NCI-H187 (cell line): ENCODE measurements around the gene ZNF813.
A peak's percentile ranks its signal among the peaks of the same experiment; 100 is the strongest.
"Not testable (repeated sequence)": the region's sequence is repeated elsewhere in the genome, so short reads cannot be mapped to it uniquely, and the experiment has no call there.

Experiments
- DNase-seq, 2 experiments: peaks; one replicate each; lab custom pipeline; 2025; lab: John Stamatoyannopoulos, UW

Gene ZNF813

DNA sequence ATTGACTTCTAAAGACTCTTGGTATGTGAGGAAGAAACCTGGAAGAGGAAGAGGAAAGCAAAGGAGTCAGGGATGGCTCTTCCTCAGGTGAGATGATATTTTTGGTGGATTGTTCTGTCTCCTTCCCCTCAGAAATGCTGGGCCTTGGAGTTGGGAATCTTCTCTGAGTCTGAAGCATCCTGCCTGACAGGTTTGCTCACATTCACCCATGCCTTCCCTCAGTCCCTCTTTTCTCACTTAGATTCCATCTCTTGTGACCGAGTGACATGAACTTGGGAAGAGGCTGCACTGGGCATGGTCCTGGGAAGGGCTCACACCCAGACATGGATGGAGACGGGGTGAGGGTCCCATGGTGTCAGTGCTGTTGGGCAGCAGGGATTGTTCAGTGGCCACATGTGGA, 16.2 kb downstream of the ZNF813 start:
- DNase-seq: not testable (repeated sequence)

DNA sequence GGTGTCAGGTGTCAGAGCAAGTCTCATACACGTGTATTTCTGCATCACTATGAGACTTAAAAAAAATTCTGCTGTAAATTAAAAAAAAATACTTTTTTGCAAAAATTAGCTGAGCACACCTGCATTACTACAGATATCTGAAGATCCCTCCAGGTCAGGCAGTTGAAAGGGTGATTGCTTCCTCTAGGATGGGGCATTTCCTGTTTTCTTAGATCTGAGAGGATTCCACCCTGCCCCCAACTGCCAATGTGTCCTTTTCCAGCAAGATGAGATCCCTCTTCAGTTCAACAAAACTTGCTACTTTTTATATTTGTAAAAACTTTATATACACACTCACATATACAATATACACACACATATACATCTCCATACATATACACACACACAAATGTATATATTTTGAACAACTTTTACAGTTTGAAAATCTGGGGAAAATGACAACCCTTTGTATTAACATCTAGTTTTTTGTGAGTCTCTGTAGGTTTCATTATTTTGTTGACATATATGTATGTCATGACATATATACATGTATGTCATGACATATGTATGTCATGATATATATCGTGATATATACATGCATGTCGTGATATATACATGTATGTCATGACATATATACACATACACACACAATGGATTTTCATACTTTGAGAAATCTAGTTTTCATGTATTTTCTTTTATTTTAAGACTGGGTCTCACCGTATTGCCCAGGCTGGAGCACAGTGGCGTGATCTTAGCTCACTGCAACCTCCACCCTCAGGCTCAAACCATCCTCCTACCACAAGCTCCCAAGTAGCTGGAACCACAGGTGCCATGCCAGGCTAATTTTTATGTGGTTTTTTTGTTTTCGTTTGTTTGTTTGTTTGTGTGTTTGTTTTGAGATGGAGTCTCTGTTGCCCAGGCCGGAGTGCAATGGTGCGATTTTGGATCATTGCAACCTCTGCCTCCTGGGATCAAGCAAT, 17.8 kb downstream of the ZNF813 start:
- no peak for DNase-seq

DNA sequence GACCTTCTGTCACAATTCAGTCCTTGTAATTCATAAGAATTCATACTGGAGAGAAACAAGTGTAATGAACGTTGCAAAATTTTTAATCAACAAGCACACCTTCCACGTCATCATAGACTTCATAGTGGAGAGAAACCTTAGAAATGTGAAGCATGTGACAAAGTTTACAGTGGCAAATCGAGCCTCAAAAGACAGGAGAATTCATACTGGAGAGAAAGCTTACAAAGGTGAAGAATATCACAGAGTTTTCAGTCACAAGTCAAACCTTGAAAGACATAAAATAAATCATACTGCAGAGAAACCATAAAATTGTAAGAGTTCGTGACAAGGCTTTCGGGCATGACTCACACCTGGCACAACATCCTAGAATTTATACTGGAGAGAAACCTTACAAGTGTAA, 24.6 kb downstream of the ZNF813 start:
- no peak for DNase-seq

DNA sequence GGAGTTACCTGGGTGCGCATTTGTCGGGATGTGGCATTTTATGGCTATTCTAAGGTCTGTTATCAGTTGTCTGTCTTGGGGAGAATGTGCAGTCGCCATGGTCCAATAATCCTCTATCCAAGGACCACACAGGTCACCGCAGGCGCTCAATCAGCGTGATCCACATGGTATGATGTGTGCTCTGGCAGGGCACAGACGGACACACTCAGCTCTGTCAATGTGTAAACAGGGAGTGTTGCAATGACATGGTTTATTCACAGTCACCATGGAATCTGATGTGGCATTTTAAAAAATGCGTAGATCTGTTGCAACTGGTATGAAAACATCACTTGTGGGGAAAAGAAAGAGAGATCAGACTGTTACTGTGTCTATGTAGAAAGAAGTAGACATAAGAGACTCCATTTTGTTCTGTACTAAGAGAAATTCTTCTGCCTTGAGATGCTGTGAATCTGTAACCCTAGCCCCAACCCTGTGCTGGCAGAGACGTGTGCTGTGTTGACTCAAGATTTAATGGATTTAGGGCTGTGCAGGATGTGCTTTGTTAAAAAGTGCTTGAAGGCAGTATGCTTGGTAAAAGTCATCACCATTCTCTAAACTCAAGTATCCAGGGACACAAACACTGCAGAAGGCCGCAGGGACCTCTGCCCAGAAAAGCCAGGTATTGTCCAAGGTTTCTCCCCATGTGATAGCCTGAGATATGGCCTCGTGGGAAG, 29.9 kb downstream of the ZNF813 start:
- DNase-seq: not testable (repeated sequence)

DNA sequence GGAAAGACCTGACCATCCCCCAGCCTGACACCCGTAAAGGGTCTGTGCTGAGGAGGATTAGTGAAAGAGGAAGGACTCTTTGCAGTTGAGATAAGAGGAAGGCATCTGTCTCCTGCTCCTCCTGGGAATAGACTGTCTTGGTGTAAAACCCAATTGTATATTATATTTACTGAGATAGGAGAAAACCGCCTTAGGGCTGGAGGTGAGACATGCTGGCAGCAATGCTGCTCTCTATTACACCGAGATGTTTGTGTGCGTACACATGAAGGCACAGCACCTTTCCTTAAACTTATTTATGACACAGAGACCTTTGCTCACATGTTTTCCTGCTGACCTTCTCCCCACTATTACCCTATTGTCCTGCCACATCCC, 30.5 kb downstream of the ZNF813 start:
- DNase-seq: not testable (repeated sequence)

DNA sequence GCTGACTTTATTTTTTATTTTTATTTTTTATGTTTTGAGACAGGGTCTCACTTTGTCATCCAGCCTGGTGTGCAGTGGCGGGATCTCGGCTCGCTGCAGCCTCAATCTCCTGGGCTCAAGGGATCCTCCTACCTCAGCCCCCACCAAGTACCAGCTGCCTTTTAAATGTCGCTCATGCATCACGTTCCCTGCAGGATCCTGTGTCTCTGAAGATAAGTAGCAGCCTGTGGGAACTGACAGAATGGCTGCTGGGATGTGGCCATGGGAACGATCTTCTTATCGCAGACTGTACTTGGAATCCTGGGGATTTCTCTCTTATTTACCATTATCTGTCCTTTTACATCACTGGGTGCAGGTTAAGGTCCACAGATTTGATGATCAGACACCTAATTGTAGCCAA, 35.6 kb downstream of the ZNF813 start:
- peak in 1 of 2 experiments; percentile 38 for DNase-seq

DNA sequence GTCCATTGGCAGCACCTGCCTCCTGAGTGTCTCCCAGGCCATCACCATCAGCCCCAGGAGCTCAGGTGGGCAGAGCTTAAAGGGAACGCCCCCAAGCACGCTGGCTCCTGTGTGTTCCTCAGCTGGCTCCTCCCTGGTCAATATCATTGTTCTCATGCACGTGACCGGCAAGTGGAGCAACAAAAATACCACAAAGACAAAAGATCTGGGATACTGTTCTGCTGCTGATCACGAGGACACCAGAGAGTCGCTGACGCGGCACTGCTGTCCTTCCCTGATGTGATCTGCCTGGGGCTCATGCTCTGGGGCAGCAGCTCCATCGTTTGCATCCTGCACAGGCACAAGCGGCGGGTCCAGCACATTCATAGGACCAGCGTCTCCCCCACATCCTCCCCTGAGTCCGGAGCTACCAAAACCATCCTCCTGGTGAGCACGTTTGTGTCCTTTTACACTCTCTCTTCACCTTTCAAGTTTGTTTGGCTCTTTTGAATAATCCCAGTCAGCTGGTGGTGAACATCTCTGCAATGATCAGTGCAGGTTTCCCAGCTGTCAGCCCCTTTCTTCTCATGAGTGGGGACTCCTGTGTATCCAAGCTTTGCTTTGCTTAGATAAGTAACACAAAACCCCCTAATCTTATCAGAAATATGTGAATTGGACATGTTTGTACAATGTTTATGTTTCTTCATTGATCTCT, 36.3 kb downstream of the ZNF813 start:
- not testable (repeated sequence) for DNase-seq

DNA sequence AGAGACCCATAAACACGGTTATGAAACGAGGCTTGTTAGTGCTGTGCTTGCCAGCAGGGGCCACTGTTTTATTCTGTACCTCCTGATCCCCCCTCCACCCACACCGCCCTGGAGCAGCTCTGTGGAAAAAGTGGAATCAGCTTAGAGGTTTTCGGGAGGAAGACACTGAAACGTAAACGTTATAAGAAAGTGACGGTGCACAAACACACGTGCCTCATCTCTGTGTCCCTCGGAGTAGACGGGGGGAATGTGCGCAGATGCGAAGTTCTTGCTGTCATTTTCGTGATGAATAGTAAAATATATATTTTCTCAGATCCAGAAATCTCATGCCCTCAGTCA, 36.8 kb downstream of the ZNF813 start:
- not testable (repeated sequence) for DNase-seq

DNA sequence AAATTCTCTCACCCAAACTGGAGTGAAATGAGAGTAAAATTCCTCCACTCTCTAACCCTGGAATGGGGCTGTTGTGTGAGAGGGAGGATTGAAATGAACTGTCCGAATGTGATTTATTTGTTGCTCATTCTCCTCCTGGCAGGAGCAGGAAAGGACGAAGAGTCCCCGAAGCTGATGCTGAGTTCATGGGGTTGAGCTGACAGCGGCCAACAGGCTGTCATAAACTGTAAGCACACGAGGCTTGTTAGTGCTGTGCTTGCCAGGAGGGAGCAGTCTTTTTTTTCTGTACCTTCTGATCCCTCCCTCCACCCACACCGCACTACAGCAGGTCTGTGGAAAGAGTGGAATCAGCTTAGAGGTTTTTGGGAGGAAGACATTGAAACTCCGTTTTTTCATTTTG, 37.4 kb downstream of the ZNF813 start:
- DNase-seq: no peak

DNA sequence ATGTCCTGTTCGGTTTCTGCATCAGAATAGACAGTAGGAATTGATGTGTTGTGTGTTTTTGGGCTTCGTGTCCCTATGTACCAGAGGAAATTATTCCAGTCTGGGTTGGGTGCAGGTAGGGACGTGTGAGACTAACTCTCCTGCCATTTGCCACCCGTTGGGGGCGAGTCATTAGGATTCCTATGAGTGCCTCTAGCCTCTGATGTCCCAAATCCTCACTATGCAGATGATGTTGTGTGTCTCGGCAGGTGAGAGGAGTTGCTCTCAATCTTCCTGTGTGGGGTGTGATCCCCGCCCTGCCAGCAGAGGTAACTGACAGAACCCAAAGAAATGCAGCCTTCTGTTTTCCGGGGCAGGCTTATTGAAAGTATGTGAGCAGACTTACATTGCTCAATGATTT, 39.2 kb downstream of the ZNF813 start:
- DNase-seq: no peak

DNA sequence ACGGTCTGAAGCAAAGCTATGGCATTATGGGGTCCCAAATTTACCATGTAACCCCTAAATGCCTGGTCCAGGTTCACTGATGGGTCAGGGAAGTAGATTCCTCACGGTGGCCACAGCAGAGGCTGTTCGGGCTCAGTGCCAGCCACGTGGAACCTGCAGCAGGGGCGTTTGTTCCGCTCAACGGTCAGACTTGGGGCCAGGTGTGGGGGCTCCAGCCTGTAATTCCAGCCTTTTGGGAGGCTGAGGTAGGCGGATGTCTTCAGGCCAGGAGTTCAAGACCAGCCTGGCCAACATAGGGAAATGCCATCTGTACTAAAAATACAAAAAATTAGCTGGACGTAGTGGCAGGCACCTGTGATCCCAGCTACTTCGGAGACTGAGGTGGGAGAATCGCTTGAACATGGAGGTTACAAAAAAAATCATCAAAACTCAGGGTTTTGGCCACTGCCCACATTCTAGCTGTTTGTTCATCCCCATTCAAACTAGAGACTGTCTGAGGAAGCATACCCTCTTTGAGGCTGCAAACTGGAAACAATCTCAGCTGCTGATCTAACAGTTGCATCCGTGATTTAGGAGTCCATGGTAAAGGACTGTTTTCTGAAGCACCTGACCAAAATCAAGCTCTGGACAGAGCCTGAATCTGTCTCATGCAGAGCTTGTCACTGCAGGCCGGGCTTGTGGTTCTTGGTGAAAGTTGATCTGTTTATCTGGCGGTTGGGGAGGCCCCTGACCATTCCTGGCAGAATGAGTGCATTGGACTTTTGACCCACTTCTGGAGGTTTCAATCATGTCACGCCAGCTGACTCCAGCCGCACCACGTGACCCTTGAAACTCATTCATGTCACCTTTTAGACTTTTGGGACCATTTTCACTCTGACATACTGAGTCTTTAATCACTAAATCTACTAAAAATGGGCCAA, 40.2 kb downstream of the ZNF813 start:
- no peak for DNase-seq

DNA sequence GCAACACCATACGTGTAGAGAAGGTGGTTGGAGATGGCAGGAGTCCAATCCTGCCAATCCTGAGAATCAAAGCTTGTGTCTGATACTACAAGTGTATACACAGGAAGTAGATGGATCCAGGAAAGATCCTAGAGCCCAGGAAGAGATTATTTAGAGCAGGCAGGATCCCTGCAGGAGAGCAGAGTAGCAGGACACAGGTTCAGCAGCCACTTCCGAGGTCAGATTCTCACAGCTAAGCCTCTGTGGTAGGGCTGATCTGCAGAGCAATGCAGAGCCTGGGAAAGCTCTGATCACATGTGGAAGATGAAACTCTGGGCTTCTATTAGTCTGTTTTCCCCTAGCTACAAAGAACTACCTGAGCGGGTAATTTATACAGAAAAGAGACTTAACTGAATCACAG, 41.9 kb downstream of the ZNF813 start:
- DNase-seq: no peak

DNA sequence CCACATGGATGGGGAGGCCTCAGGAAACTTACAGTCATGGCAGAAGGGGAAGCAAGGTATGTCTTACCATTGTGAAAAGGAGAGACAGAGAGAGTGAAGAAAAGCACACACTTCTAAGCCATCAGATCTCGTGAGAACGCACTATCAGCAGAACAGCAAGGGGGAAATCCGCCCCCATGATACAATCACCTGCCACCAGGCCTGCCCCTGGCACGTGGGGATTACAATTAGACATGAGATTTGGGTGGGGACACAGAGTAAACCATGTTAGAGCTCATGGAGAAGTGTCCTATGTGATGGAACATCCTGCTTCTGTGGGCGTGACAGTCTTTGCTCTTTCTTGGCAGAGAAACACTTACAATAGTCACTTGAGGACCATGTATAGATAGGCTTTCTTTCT, 42.3 kb downstream of the ZNF813 start:
- no peak for DNase-seq

DNA sequence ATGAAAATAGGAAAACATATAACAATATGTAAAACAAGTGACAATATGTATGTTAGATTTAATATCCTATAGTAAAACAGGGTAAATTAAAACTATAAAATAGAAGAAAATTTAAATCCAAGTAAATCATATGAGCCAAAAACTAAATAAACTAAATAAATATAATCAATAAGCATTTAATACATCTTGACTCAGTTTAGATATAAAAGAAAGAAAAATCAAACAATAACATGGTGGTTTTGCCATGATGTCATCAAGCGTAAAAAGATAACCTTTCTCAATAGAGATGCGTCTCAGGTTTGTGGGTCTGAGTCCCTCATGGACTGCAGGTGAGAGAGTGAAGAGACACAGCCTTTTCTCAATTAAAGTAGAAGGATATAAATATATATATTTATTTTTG, 43.8 kb downstream of the ZNF813 start:
- no peak for DNase-seq

DNA sequence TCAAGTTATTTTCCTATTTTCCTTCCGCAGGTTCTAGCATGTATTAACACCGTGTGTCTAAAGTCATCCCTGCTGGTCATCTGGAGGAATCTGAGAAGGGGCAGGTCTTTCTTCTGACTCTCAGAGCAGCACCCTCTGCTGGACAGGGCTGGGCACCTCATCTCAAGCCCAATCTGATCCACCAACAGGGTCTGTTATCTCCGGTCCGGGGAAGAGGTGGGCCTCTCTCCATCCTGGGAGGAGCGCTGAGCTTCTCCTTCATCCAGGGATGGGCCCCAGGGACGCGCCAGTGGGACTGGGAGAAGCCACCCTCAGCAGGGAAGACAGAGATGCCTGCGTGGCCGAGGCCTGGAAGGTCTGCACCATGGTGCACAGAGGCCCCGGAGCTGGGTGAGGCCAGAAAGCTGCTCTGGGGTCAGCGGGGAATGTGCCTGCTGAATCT, 44.4 kb downstream of the ZNF813 start:
- DNase-seq: peak in 1 of 2 experiments; percentile 13

DNA sequence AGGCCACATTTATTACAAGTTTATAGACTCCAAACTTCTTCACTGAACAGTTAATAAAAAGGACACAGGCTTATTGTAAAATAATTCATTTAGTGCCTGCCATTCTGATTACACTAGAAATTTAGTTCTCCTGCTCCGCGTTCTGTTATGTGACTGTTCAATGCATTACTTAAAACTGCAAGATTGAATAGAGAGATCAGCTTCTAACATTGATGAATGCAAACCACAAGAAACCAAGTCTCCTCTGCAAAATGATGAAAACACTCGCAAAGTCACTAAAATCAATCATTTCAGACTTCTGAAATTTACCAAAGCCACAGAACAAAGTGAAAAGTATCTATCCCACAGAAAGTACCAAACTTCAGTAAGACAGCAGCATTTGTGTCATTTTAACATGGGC, 47.5 kb downstream of the ZNF813 start:
- not testable (repeated sequence) for DNase-seq

DNA sequence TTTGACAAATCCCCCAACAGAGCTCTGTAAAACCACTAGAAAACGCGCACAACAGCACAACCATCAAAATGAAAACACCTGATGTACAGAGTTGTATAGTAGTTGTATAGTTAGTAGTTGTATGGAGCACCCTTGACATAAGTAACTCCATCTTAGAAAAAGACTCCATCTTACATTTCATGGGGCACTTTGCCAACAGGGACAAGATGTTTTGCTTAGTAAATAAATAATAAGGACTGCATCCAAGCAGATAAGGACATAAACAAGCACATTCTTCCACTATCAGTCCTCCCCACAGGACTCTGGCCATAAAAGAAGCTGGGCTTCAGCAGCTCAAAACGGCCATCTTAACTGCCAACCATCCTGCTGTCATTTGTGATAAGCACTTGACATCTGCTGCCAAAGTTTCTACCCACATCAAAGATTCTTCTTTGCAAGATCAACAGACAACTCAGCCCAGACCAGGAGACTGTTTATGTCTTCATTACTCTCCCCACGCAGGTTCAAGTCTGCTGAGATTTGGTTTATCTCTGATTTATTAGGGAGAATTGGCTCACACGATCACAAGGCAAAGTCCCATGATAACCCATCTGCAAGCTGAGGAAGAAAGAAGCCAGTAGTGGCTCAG, 49.7 kb downstream of the ZNF813 start:
- no peak for DNase-seq

DNA sequence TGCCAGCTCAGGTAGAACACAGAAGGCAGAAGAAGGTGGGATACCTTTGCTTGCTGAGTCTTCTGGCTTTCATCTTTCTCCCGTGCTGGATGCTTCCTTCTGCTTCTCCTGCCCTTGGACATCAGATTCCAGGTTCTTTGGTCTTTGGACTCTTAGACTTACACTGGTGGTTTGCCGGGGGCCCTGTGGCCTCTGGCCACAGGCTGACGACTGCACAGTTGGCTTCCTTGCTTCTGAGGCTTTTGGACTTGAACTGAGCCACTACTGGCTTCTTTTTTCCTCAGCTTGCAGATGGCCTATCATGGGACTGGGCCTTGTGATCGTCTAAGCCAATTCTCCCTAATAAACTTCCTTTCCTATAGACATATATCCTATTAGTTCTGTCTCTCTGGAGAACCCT, 50.6 kb downstream of the ZNF813 start:
- no peak for DNase-seq

DNA sequence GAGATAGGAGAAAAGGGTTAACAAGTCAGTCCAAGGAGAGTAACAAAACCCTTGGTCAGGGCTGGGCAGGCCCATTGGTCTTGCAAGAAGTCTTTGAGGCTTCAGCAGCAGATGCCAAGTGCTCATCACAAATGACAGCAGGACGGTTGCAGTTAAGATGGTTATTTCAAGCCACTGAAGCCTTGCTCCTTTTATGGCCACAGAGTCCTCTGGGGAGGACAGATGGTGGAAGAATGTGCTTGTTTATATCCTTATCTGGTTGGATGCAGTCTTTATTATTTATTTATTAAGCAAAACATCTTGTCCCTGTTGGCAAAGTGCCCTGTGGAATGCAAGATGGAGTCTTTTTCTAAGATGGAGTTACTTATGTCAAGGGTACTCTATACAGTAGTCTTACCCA, 51.2 kb downstream of the ZNF813 start:
- no peak for DNase-seq

DNA sequence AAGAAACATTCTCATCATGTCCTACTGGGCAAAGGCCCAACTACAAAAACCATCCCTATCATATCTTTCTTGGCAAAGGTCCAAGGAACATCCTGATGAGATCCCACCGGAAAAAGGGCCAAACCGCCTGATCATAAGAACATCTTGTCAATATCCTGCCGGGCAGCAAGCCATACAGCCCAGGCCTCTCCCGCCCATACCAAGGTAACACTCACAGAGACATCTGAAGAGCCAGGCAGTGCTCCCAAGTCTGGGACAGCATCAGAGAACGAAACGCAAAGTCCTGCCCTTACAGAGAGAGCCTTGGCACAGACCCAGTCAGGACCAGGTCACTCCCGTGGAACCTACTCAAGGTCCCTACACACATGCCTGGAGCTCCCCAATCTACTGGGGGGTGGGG, 51.9 kb downstream of the ZNF813 start:
- DNase-seq: no peak

DNA sequence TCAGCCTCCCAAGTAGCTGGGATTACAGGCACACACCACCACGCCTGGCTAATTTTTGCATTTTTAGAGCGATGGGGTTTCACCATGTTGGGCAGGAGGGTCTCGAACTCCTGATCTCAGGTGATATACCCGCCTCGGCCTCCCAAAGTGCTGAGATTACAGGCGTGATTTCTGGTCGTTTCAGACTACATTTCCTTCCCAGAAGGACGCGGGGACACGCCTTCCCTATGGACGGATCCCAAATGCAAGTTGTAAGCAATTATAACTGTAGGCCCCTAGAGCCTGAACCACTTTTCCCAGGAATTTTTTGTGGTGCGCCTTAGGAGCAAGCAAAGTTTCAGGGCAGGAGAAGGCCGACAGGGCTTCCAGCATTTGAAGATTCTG, 52.6 kb downstream of the ZNF813 start:
- DNase-seq: no peak
